GM21423 (cell line): ENCODE results near the gene PAPSS1.

ENCODE experiments used
- ATAC-seq: cut with Tn5 transposase; IDR thresholded peaks from one replicate; pipeline ENCODE4 v1.9.1; 2021; ENCODE audit warnings: mild to moderate bottlenecking, moderate library complexity; ENCODE audit not compliant: unreplicated experiment

PAPSS1 gene

GRCh38 chr4:107630185-107630705 lies 89.8 kb downstream of the PAPSS1 start:
- ATAC-seq = no peak

GRCh38 chr4:107629318-107629717 lies 90.7 kb downstream of the PAPSS1 start:
- ATAC-seq = no peak

GRCh38 chr4:107625391-107625902 lies 94.6 kb downstream of the PAPSS1 start:
- ATAC-seq = no peak

GRCh38 chr4:107624024-107624423 lies 96.0 kb downstream of the PAPSS1 start:
- no peak for ATAC-seq

GRCh38 chr4:107622006-107622405 lies 98.0 kb downstream of the PAPSS1 start:
- ATAC-seq = no peak

GRCh38 chr4:107619731-107620130 lies 100.3 kb downstream of the PAPSS1 start:
- no peak for ATAC-seq

GRCh38 chr4:107619066-107619465 lies 101.0 kb downstream of the PAPSS1 start:
- ATAC-seq = no peak

- no peak for ATAC-seq
These were observed 101.4 kb downstream of the PAPSS1 start for GRCh38 chr4:107618656-107619055.

- ATAC-seq = no peak
These were observed 103.1 kb downstream of the PAPSS1 start for GRCh38 chr4:107616838-107617389.

GRCh38 chr4:107615809-107616208 lies 104.2 kb downstream of the PAPSS1 start:
- ATAC-seq = no peak

- no peak for ATAC-seq
These were observed 116.6 kb downstream of the PAPSS1 start for GRCh38 chr4:107603430-107603829.

GRCh38 chr4:107600983-107601382 lies 119.1 kb downstream of the PAPSS1 start:
- ATAC-seq = no peak

GRCh38 chr4:107600436-107600835 lies 119.6 kb downstream of the PAPSS1 start:
- no peak for ATAC-seq

- ATAC-seq = no peak
These were observed 120.2 kb downstream of the PAPSS1 start for GRCh38 chr4:107599841-107600240.

- ATAC-seq = no peak
These were observed 126.8 kb downstream of the PAPSS1 start for GRCh38 chr4:107593230-107593629.

GRCh38 chr4:107592519-107592918 lies 127.5 kb downstream of the PAPSS1 start:
- ATAC-seq = no peak

GRCh38 chr4:107589269-107589668 lies 130.8 kb downstream of the PAPSS1 start:
- ATAC-seq = no peak

- no peak for ATAC-seq
These were observed 133.7 kb downstream of the PAPSS1 start for GRCh38 chr4:107586371-107586770.

- no peak for ATAC-seq
These were observed 140.9 kb downstream of the PAPSS1 start for GRCh38 chr4:107579099-107579498.

- no peak for ATAC-seq
These were observed 141.7 kb downstream of the PAPSS1 start for GRCh38 chr4:107578321-107578720.

GRCh38 chr4:107577743-107578142 lies 142.3 kb downstream of the PAPSS1 start:
- ATAC-seq = no peak

GRCh38 chr4:107575243-107575642 lies 144.8 kb downstream of the PAPSS1 start:
- ATAC-seq = no peak

GRCh38 chr4:107572281-107572680 lies 147.8 kb downstream of the PAPSS1 start:
- ATAC-seq = no peak
